Small intestine (tissue), 7 donors: Measurements from ENCODE around the gene NEMF. TPM values are rescaled to one million over a fixed set of nuclear protein-coding genes. Genes with fewer than 3 reads are reported as not detected.
A peak's percentile ranks its signal among the peaks of the same experiment; 100 is the strongest.
"Not testable (repeated sequence)": the region's sequence is repeated elsewhere in the genome, so short reads cannot be mapped to it uniquely, and the experiment has no call there.

Source experiments
- DNase-seq, 2 donors: peaks; one replicate each; pipeline versions ENCODE4 v3.0.0 to v3.0.0-alpha.2; 2013
- FAIRE-seq: peaks from 2 replicates; lab custom pipeline; 2012; peaks lifted over from hg19 to GRCh38; lab: Jason Lieb, UNC
- H3K27ac ChIP-seq, 3 donors: one replicate each; pipeline ENCODE4 v1.5.1; 2013; ENCODE audit warnings: low read length in 2 of 3, mild to moderate bottlenecking in 2 of 3, control low read depth in 1 of 3, inconsistent platforms in 1 of 3, low read depth in 1 of 3, moderate library complexity in 1 of 3
- H3K27me3 ChIP-seq, 3 donors: one replicate each; pipeline ENCODE4 v1.6.1; 2013; ENCODE audit warnings: low read length in 3 of 3, inconsistent platforms in 1 of 3; ENCODE audit not compliant: control insufficient read depth in 3 of 3, insufficient read depth in 3 of 3
- H3K36me3 ChIP-seq, 3 donors: one replicate each; pipeline ENCODE4 v1.6.1; 2013; ENCODE audit warnings: low read length in 3 of 3, inconsistent platforms in 1 of 3, low read depth in 1 of 3, mild to moderate bottlenecking in 1 of 3, moderate library complexity in 1 of 3; ENCODE audit not compliant: control insufficient read depth in 3 of 3, insufficient read depth in 2 of 3
- H3K4me1 ChIP-seq, 3 donors: one replicate each; pipeline ENCODE4 v1.6.1; 2013; ENCODE audit warnings: low read length in 2 of 3, inconsistent platforms in 1 of 3, low read depth in 1 of 3, mild to moderate bottlenecking in 1 of 3, moderate library complexity in 1 of 3; ENCODE audit not compliant: control insufficient read depth in 3 of 3, insufficient read depth in 2 of 3
- H3K4me3 ChIP-seq, 3 donors: one replicate each; pipeline ENCODE4 v1.5.1; 2013; ENCODE audit warnings: low read length in 3 of 3, control low read depth in 1 of 3, inconsistent platforms in 1 of 3, low read depth in 1 of 3, mild to moderate bottlenecking in 1 of 3, moderate library complexity in 1 of 3
- H3K9me3 ChIP-seq, 2 donors: one replicate each; pipeline ENCODE4 v1.6.1; 2013; ENCODE audit warnings: low read depth in 1 of 2, low read length in 1 of 2; ENCODE audit not compliant: control insufficient read depth in 2 of 2, insufficient read depth in 1 of 2
- WGBS, 3 donors: extraction: QIAGEN DNeasy Blood & Tissue Kit; methylation state at CpG; one replicate each; pipeline ENCODE4 v1.1.7; 2013; 5-methylcytosine and 5-hydroxymethylcytosine counted together
- polyA plus RNA-seq, 4 donors: library from polyadenylated mRNA; stranded (reverse) in 3 of 4; unstranded in 1 of 4; fragments of 200-250 nt in 3 of 4; fragments of 120-200 nt in 1 of 4; gene quantifications; one replicate each; pipeline versions ENCODE4 v1.2.1 to v1.2.3, GENCODE V29; 2013
- donor health status: healthy with polysubstance abuse.
- donor health status: control.
- donor health status: control.
- donor health status: Bipolar disorder and iron deficiency.
- donor health status: healthy.

Gene NEMF
- polyA plus RNA-seq, 4 donors = 19.6 to 43.8 (median 31.3) TPM

GRCh38 chr14:49820176-49820575 lies 32.4 kb downstream of the NEMF start:
- DNase-seq (peak; percentile 26 to 29), FAIRE-seq (no peak)
- Histone ChIP-seq H3K4me3 (no peak overlapping the region), H3K4me1 (no peaks in the 10 kb centered on the region), H3K36me3 (peaks cover 12 to 52% (median 23%) of the 10 kb centered on the region in 3 donors), H3K27me3 (no peaks in the 10 kb centered on the region), H3K9me3 (peaks cover 0 to 9% of the 10 kb centered on the region in 2 donors), H3K27ac (no peak overlapping the region)
- WGBS, 3 donors = 88 to 97% (median 94%) methylated on average over 12 of the region's 12 CpGs

- Histone ChIP-seq H3K4me1 (no peaks in the 10 kb centered on the region), H3K9me3 (peaks cover 0 to 12% of the 10 kb centered on the region in 2 donors), H3K27ac (no peak overlapping the region), H3K27me3 (no peaks in the 10 kb centered on the region), H3K36me3 (peaks cover 9 to 46% (median 18%) of the 10 kb centered on the region in 3 donors), H3K4me3 (no peak overlapping the region)
- FAIRE-seq = no peak
- 95 to 100% (median 98%) methylated on average over 3 of the region's 3 CpGs for WGBS, 3 donors
- no peak for DNase-seq
Observed at GRCh38 chr14:49816844-49817243, 35.7 kb downstream of the NEMF start.

- H3K36me3 ChIP-seq = peaks cover 9 to 46% (median 20%) of the 10 kb centered on the region in 3 donors
- 84 to 90% (median 86%) methylated on average over 2 of the region's 2 CpGs for WGBS, 3 donors
Observed at GRCh38 chr14:49816118-49816517, 36.5 kb downstream of the NEMF start.

GRCh38 chr14:49808780-49809179 lies 43.8 kb downstream of the NEMF start:
- peaks cover 2 to 41% (median 10%) of the 10 kb centered on the region in 3 donors for H3K36me3 ChIP-seq

More at GRCh38 chr14:49816118-49816517, 36.5 kb downstream of the NEMF start:
- DNase-seq = peak in 1 of 2 donors; percentile 33
- not testable (repeated sequence) for H3K27ac ChIP-seq, H3K4me1 ChIP-seq, H3K27me3 ChIP-seq, H3K4me3 ChIP-seq, FAIRE-seq
- H3K9me3 ChIP-seq = peaks cover 0 to 12% of the 10 kb centered on the region in 2 donors

GRCh38 chr14:49796025-49796424 lies 56.6 kb downstream of the NEMF start:
- Histone ChIP-seq H3K36me3 (peaks cover 15 to 39% (median 20%) of the 10 kb centered on the region in 3 donors), H3K4me3 (no peak overlapping the region), H3K27me3 (no peaks in the 10 kb centered on the region), H3K27ac (no peak overlapping the region), H3K4me1 (no peaks in the 10 kb centered on the region), H3K9me3 (no peaks in the 10 kb centered on the region)
- 91 to 95% (median 91%) methylated on average over 2 of the region's 2 CpGs for WGBS, 3 donors
- no peak for FAIRE-seq
- DNase-seq = no peak

More at GRCh38 chr14:49808780-49809179, 43.8 kb downstream of the NEMF start:
- Histone ChIP-seq H3K27ac (no peak overlapping the region), H3K4me3 (no peak overlapping the region), H3K9me3 (no peaks in the 10 kb centered on the region), H3K4me1 (no peaks in the 10 kb centered on the region), H3K27me3 (no peaks in the 10 kb centered on the region)
- WGBS, 3 donors = 0% methylated on average over 1 of the region's 1 CpG
- no peak for DNase-seq
- FAIRE-seq = no peak

GRCh38 chr14:49792618-49793017 lies 60.0 kb downstream of the NEMF start:
- no peaks in the 10 kb centered on the region for H3K4me1 ChIP-seq
- H3K27me3 ChIP-seq = no peaks in the 10 kb centered on the region
- DNase-seq (no peak), FAIRE-seq (no peak)
- no peak overlapping the region for H3K4me3 ChIP-seq
- no peaks in the 10 kb centered on the region for H3K9me3 ChIP-seq
- no peak overlapping the region for H3K27ac ChIP-seq
- H3K36me3 ChIP-seq = peaks cover 12 to 43% (median 18%) of the 10 kb centered on the region in 3 donors
- WGBS, 3 donors = 0% methylated on average over 1 of the region's 1 CpG

- no peak overlapping the region for H3K4me3 ChIP-seq
- H3K36me3 ChIP-seq = peaks cover 13 to 37% (median 28%) of the 10 kb centered on the region in 3 donors
- no peak for DNase-seq
- H3K27ac ChIP-seq = no peak overlapping the region
- H3K27me3 ChIP-seq = no peaks in the 10 kb centered on the region
- no peaks in the 10 kb centered on the region for H3K4me1 ChIP-seq
- FAIRE-seq = no peak
- H3K9me3 ChIP-seq = no peaks in the 10 kb centered on the region
- 96 to 100% (median 98%) methylated on average over 2 of the region's 2 CpGs for WGBS, 3 donors
Observed at GRCh38 chr14:49786315-49786714, 66.3 kb downstream of the NEMF start.

GRCh38 chr14:49783394-49784014 lies 69.1 kb downstream of the NEMF start:
- Histone ChIP-seq H3K36me3 (peaks cover 11 to 33% (median 29%) of the 10 kb centered on the region in 3 donors), H3K27me3 (no peaks in the 10 kb centered on the region), H3K4me1 (no peaks in the 10 kb centered on the region), H3K27ac (no peak overlapping the region), H3K4me3 (no peak overlapping the region), H3K9me3 (no peaks in the 10 kb centered on the region)
- WGBS, 3 donors = 74 to 86% (median 79%) methylated on average over 3 of the region's 3 CpGs
- DNase-seq (no peak), FAIRE-seq (peak; percentile 67)
